H1 (cell line): Measurements from ENCODE around the gene RPLP2.

ENCODE experiments used
- BRCA1 ChIP-seq: IDR thresholded peaks from 2 replicates; pipeline ENCODE4 v1.6.1; 2012; ENCODE audit warnings: low read depth, low read length, improper control_type of control experiment
- CBX5 ChIP-seq: fragments of 300-800, 300-1000 bp; sonication (generic); IDR thresholded peaks from 2 replicates; pipeline ENCODE4 v1.7.1; 2016; ENCODE audit warnings: antibody characterized with exemption, low read length, low read depth
- CEBPB ChIP-seq: IDR thresholded peaks from 2 replicates; pipeline ENCODE4 v1.6.1; 2012; ENCODE audit warnings: low read depth, low read length
- EP300 ChIP-seq, 2 experiments: IDR thresholded peaks; 1 replicate in 1 of 2; 2 replicates in 1 of 2; pipeline ENCODE4 v1.6.1; 2011 to 2012; ENCODE audit warnings: low read depth in 2 of 2, low read length in 2 of 2, mild to moderate bottlenecking in 2 of 2, borderline replicate concordance in 1 of 2, inconsistent platforms in 1 of 2, moderate library complexity in 1 of 2
- GTF2F1 ChIP-seq: IDR thresholded peaks from 2 replicates; pipeline ENCODE4 v1.6.1; 2012; ENCODE audit warnings: low read depth, low read length, improper control_type of control experiment, borderline replicate concordance
- JUND ChIP-seq: IDR thresholded peaks from 2 replicates; pipeline ENCODE4 v1.6.1; 2011; ENCODE audit warnings: mild to moderate bottlenecking, improper control_type of control experiment, low read length
- MAFK ChIP-seq: IDR thresholded peaks from 2 replicates; pipeline ENCODE4 v1.6.1; 2012; ENCODE audit warnings: low read depth, mild to moderate bottlenecking, improper control_type of control experiment, low read length
- POLR2A ChIP-seq, 2 experiments: IDR thresholded peaks; 1 replicate in 1 of 2; 2 replicates in 1 of 2; pipeline ENCODE4 v1.6.1; 2011; ENCODE audit warnings: low read depth in 2 of 2, low read length in 2 of 2, mild to moderate bottlenecking in 2 of 2; ENCODE audit errors: control extremely low read depth in 1 of 2
- YY1 ChIP-seq: IDR thresholded peaks from 2 replicates; pipeline ENCODE4 v1.6.1; 2011; ENCODE audit warnings: low read depth, mild to moderate bottlenecking, low read length
- TF ChIP-seq, protein P1 (sequence below): IDR thresholded peaks from 2 replicates; pipeline ENCODE4 v1.6.1; 2011; ENCODE audit warnings: low read depth, mild to moderate bottlenecking, low read length; ENCODE audit not compliant: insufficient read depth
- TF ChIP-seq, protein P2 (sequence below), 3 experiments: IDR thresholded peaks; 1 replicate in 2 of 3; 2 replicates in 1 of 3; pipeline versions ENCODE4 v1.5.1 to v1.6.1; 2011; ENCODE audit warnings: low read length in 3 of 3, mild to moderate bottlenecking in 3 of 3, inconsistent platforms in 2 of 3, low read depth in 1 of 3, moderate library complexity in 1 of 3; ENCODE audit not compliant: insufficient read depth in 1 of 3; ENCODE audit errors: control extremely low read depth in 1 of 3

DNA sequence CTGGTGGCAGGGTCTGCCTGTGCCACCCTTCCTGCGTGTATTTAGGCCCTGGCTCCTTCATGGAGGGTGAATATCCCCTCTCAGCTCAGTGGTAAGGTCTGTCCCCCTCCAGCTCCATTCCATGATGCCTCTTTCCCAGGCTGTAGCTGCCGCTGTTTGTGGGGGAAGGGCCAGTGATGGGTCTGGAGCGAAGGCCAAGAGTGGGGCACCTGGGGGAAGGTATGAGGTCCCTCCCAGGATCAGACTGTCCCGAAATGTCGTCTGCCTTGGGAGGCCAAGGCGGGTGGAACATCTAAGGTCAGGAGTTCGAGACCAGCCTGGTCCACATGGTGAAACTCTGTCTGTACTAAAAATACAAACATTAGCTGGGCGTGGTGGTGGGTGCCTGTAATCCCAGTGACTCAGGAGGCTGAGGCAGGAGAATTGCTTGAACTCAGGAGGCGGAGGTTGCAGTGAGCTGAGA is 24.1 kb downstream of the RPLP2 start:
- TF ChIP-seq, protein P1, sequence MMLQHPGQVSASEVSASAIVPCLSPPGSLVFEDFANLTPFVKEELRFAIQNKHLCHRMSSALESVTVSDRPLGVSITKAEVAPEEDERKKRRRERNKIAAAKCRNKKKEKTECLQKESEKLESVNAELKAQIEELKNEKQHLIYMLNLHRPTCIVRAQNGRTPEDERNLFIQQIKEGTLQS, result no peak
- TF ChIP-seq, protein P2, sequence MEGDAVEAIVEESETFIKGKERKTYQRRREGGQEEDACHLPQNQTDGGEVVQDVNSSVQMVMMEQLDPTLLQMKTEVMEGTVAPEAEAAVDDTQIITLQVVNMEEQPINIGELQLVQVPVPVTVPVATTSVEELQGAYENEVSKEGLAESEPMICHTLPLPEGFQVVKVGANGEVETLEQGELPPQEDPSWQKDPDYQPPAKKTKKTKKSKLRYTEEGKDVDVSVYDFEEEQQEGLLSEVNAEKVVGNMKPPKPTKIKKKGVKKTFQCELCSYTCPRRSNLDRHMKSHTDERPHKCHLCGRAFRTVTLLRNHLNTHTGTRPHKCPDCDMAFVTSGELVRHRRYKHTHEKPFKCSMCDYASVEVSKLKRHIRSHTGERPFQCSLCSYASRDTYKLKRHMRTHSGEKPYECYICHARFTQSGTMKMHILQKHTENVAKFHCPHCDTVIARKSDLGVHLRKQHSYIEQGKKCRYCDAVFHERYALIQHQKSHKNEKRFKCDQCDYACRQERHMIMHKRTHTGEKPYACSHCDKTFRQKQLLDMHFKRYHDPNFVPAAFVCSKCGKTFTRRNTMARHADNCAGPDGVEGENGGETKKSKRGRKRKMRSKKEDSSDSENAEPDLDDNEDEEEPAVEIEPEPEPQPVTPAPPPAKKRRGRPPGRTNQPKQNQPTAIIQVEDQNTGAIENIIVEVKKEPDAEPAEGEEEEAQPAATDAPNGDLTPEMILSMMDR (IDR thresholded peaks at IDR 0.05; ENCODE audit: control extremely low read depth in 1 of 3, insufficient read depth in 1 of 3, low read depth in 1 of 3, low read length in 3 of 3), result no peak
- TF ChIP-seq YY1 (no peak), CEBPB (no peak), EP300 (IDR thresholded peaks at IDR 0.05; ENCODE audit: borderline replicate concordance in 1 of 2, low read depth in 2 of 2, low read length in 2 of 2) (no peak), BRCA1 (no peak), GTF2F1 (no peak), CBX5 (no peak), POLR2A (IDR thresholded peaks at IDR 0.05; ENCODE audit: control extremely low read depth in 1 of 2, low read depth in 2 of 2, low read length in 2 of 2) (no peak), JUND (no peak), MAFK (no peak)
